Upper lobe of left lung (tissue), 4 donors: ENCODE measurements around the gene USP17L10.
"Not testable (repeated sequence)": the region's sequence is repeated elsewhere in the genome, so short reads cannot be mapped to it uniquely, and the experiment has no call there.

ENCODE experiments used
- POLR2AphosphoS5 ChIP-seq, 2 donors: sonication (generic); formaldehyde crosslinking; IDR thresholded peaks; one replicate each; pipeline ENCODE4 v1.5.1; 2017; ENCODE audit warnings: antibody characterized with exemption in 2 of 2
- TF ChIP-seq, protein P1 (sequence below), 6 experiments: fragments of 450-650 bp in 4 of 6; fragments of 200-600 bp in 2 of 6; sonication (generic) in 2 of 6; IDR thresholded peaks; one replicate each; pipeline ENCODE4 v1.5.1; 2016 to 2019; ENCODE audit warnings: antibody characterized with exemption in 6 of 6

DNA sequence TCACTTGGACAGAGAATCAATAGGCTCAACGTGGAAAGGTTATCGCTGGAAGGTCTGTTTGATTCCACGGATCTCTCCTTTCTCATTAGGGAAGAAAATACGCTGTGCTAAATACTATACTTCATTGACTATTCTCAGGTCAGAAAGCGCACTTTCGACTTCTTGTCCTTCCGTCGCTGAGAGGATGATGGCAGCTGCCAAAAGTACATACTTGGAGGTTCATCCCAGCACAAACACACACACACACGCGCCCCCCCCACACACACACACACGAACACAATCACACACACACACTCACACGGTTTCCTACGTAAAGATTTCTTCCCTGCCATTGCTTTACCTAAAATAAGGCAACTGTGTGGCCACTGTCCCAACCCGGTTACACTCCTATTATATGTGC is 4.2 kb downstream of the USP17L10 start:
- TF ChIP-seq POLR2AphosphoS5 (IDR thresholded peaks at IDR 0.05): not testable (repeated sequence)
- TF ChIP-seq, protein P1, sequence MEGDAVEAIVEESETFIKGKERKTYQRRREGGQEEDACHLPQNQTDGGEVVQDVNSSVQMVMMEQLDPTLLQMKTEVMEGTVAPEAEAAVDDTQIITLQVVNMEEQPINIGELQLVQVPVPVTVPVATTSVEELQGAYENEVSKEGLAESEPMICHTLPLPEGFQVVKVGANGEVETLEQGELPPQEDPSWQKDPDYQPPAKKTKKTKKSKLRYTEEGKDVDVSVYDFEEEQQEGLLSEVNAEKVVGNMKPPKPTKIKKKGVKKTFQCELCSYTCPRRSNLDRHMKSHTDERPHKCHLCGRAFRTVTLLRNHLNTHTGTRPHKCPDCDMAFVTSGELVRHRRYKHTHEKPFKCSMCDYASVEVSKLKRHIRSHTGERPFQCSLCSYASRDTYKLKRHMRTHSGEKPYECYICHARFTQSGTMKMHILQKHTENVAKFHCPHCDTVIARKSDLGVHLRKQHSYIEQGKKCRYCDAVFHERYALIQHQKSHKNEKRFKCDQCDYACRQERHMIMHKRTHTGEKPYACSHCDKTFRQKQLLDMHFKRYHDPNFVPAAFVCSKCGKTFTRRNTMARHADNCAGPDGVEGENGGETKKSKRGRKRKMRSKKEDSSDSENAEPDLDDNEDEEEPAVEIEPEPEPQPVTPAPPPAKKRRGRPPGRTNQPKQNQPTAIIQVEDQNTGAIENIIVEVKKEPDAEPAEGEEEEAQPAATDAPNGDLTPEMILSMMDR (IDR thresholded peaks at IDR 0.05): not testable (repeated sequence)
